HG03442 (cell line): ENCODE measurements around the gene XIRP1.

Experiments
- ATAC-seq: cut with Tn5 transposase; IDR thresholded peaks from one replicate; pipeline ENCODE4 v1.9.1; 2021; ENCODE audit warnings: mild to moderate bottlenecking, moderate library complexity; ENCODE audit not compliant: unreplicated experiment

The XIRP1 gene

GRCh38 chr3:39133822-39134221, 58.6 kb downstream of the XIRP1 start:
- ATAC-seq = no peak
